Sigmoid colon (tissue), 3 donors: ENCODE data around the gene SIK3.

ENCODE experiments used
- CTCF ChIP-seq, 4 experiments: fragments of 450-650 bp in 3 of 4; fragments of 200-600 bp in 1 of 4; IDR thresholded peaks; one replicate each; pipeline ENCODE4 v1.5.1; 2016 to 2019; ENCODE audit warnings: antibody characterized with exemption in 4 of 4, mild to moderate bottlenecking in 3 of 4, moderate library complexity in 2 of 4
- POLR2A ChIP-seq, 2 donors: fragments of 450-650 bp; IDR thresholded peaks; one replicate each; pipeline ENCODE4 v1.6.1; 2016; ENCODE audit warnings: antibody characterized with exemption in 2 of 2, mild to moderate bottlenecking in 2 of 2, moderate library complexity in 2 of 2

GRCh38 chr11:116800610-116801009, 297.6 kb downstream of the SIK3 start:
- TF ChIP-seq POLR2A (IDR thresholded peaks at IDR 0.05) (no peak), CTCF (IDR thresholded peaks at IDR 0.05) (no peak)
